Endothelial cell of umbilical vein (primary cell): ENCODE data around the gene SELL. TPM values are rescaled to one million over a fixed set of nuclear protein-coding genes. Genes with fewer than 3 reads are reported as not detected.

ENCODE experiments used
- BruUV-seq: library from RNA; stranded (reverse); fragments of 400-500 nt; replicated peaks from 2 replicates; lab custom pipeline; 2021; lab: Mats Ljungman, UMichigan
- CTCF ChIA-PET: fragments of 300-600, 350-600 bp; sonication (Branson Sonifier 250); formaldehyde crosslinking; loops from one replicate; lab custom pipeline; 2021; ENCODE audit warnings: antibody characterized with exemption, inconsistent platforms; lab: Charles Lee
- POLR2A ChIA-PET: fragments of 300-600, 350-600 bp; sonication (Branson Sonifier 250); formaldehyde crosslinking; loops from one replicate; lab custom pipeline; 2021; ENCODE audit warnings: antibody characterized with exemption, inconsistent platforms; lab: Charles Lee
- DNase-seq: peaks from one replicate; pipeline ENCODE4 v3.0.0-alpha.2; 2011; ENCODE audit warnings: low read depth, low spot score
- FAIRE-seq: peaks from 2 replicates; lab custom pipeline; 2011; peaks lifted over from hg19 to GRCh38; lab: Jason Lieb, UNC
- H2AFZ ChIP-seq: 2 replicates; pipeline ENCODE4 v1.6.0; 2012; ENCODE audit warnings: low read depth, low read length, control low read depth, inconsistent platforms
- H3K27ac ChIP-seq: 2 replicates; pipeline ENCODE4 v1.5.1; 2011; ENCODE audit warnings: low read depth, mild to moderate bottlenecking, control low read depth, low read length, moderate library complexity; ENCODE audit not compliant: insufficient read depth
- H3K27me3 ChIP-seq, 2 experiments: 2 replicates each; pipeline versions ENCODE4 v1.6.0 to v1.6.1; 2011; ENCODE audit warnings: low read length in 2 of 2, mixed read lengths in 1 of 2; ENCODE audit not compliant: control insufficient read depth in 2 of 2, insufficient read depth in 2 of 2
- H3K36me3 ChIP-seq, 2 experiments: 2 replicates in 1 of 2; 3 replicates in 1 of 2; pipeline ENCODE4 v1.5.1; 2011; ENCODE audit warnings: low read length in 2 of 2, mild to moderate bottlenecking in 1 of 2, moderate library complexity in 1 of 2; ENCODE audit not compliant: control insufficient read depth in 2 of 2, insufficient read depth in 2 of 2; ENCODE audit errors: extremely low read depth in 1 of 2
- H3K4me1 ChIP-seq: 3 replicates; pipeline ENCODE4 v1.5.1; 2011; ENCODE audit warnings: mild to moderate bottlenecking, low read length; ENCODE audit not compliant: control insufficient read depth, insufficient read depth; ENCODE audit errors: extremely low read depth
- H3K4me2 ChIP-seq: 2 replicates; pipeline ENCODE4 v1.6.1; 2011; ENCODE audit warnings: low read length, control low read depth, mixed read lengths; ENCODE audit not compliant: insufficient read depth
- H3K4me3 ChIP-seq, 3 experiments: fragments of 200-600 bp in 1 of 3; sonication (generic), shearing (Covaris generic) in 1 of 3; replicated peaks in 1 of 3; 2 replicates each; pipeline ENCODE4 v1.5.1; 2011 to 2016; ENCODE audit warnings: control low read depth in 3 of 3, low read length in 3 of 3, mild to moderate bottlenecking in 2 of 3, inconsistent platforms in 1 of 3, low read depth in 1 of 3, moderate library complexity in 1 of 3; ENCODE audit not compliant: insufficient read depth in 1 of 3
- H3K79me2 ChIP-seq: 2 replicates; pipeline ENCODE4 v1.6.0; 2012; ENCODE audit warnings: low read length, inconsistent platforms; ENCODE audit not compliant: control insufficient read depth, insufficient read depth
- H3K9ac ChIP-seq: replicated peaks from 2 replicates; pipeline ENCODE3; 2011; ENCODE audit warnings: low read length, control low read depth; ENCODE audit not compliant: insufficient read depth; ENCODE audit errors: extremely low read depth
- H3K9me1 ChIP-seq: replicated peaks from 3 replicates; pipeline ENCODE4 v1.6.0; 2011; ENCODE audit warnings: mild to moderate bottlenecking, low read length; ENCODE audit not compliant: control insufficient read depth, insufficient read depth; ENCODE audit errors: extremely low read depth
- H3K9me3 ChIP-seq: replicated peaks from 2 replicates; pipeline ENCODE4 v1.5.1; 2012; ENCODE audit warnings: low read length, inconsistent platforms; ENCODE audit not compliant: control insufficient read depth, insufficient read depth
- H4K20me1 ChIP-seq: replicated peaks from 2 replicates; pipeline ENCODE3; 2011; ENCODE audit warnings: mild to moderate bottlenecking, low read length; ENCODE audit not compliant: control insufficient read depth, insufficient read depth; ENCODE audit errors: extremely low read depth
- CTCF ChIP-seq, 2 donors: IDR thresholded peaks; 1 replicate in 1 of 2; 2 replicates in 1 of 2; pipeline ENCODE4 v1.5.1; 2011; ENCODE audit warnings: low read length in 2 of 2, mild to moderate bottlenecking in 2 of 2, moderate library complexity in 2 of 2, control low read depth in 1 of 2, inconsistent platforms in 1 of 2, low read depth in 1 of 2; ENCODE audit not compliant: insufficient read depth in 1 of 2; ENCODE audit errors: extremely low read depth in 1 of 2
- EZH2 ChIP-seq: IDR thresholded peaks from 2 replicates; pipeline ENCODE4 v1.6.1; 2012; ENCODE audit warnings: borderline replicate concordance, low read depth, mild to moderate bottlenecking, moderate library complexity, low read length, inconsistent platforms; ENCODE audit not compliant: severe bottlenecking
- FOS ChIP-seq: IDR thresholded peaks from 2 replicates; pipeline ENCODE4 v1.6.1; 2011; ENCODE audit warnings: mild to moderate bottlenecking, low read length, moderate library complexity, borderline replicate concordance; ENCODE audit not compliant: insufficient read depth
- GATA2 ChIP-seq: IDR thresholded peaks from 2 replicates; pipeline ENCODE4 v1.7.0; 2011; ENCODE audit warnings: low read depth, mild to moderate bottlenecking, moderate library complexity, mixed read lengths, low read length; ENCODE audit not compliant: insufficient read length, insufficient read depth
- JUN ChIP-seq: IDR thresholded peaks from 2 replicates; pipeline ENCODE4 v1.6.1; 2011; ENCODE audit warnings: borderline replicate concordance, low read depth; ENCODE audit not compliant: insufficient read length, insufficient read depth
- MAX ChIP-seq: IDR thresholded peaks from 2 replicates; pipeline ENCODE4 v1.6.1; 2011; ENCODE audit not compliant: insufficient read depth, insufficient read length
- MYC ChIP-seq: IDR thresholded peaks from one replicate; pipeline ENCODE4 v1.6.1; 2011; ENCODE audit warnings: mild to moderate bottlenecking, low read depth, low read length
- POLR2A ChIP-seq: IDR thresholded peaks from 2 replicates; pipeline ENCODE4 v1.6.1; 2012; ENCODE audit warnings: low read depth, mild to moderate bottlenecking, control low read depth, low read length
- POLR2AphosphoS5 ChIP-seq: IDR thresholded peaks from 2 replicates; pipeline ENCODE4 v1.6.1; 2012; ENCODE audit warnings: low read depth, mild to moderate bottlenecking, control low read depth, low read length, moderate library complexity; ENCODE audit not compliant: insufficient read depth
- dilution Hi-C: fragments of 300-500 bp; cut with MboI; formaldehyde crosslinking; loops from one replicate; pipeline ENCODE4 v1.15.0; 2019; ENCODE audit warnings: low sequenced_read_pairs; ENCODE audit not compliant: extremely low pct_ligation_motif_present
- intact Hi-C: fragments of 100-400 bp; cut with micrococcal nuclease; formaldehyde crosslinking; loops from one replicate; pipeline ENCODE4 v1.10.0; 2022
- polyA plus RNA-seq, 4 experiments: library from polyadenylated mRNA; depleted of rRNA in 3 of 4; stranded (reverse) in 3 of 4; unstranded in 1 of 4; fragments of >200 nt; gene quantifications; 2 replicates each; pipeline versions ENCODE4 v1.2.1 to v1.2.3, GENCODE V29; 2011 to 2012; ENCODE audit warnings: missing spikeins in 1 of 4
- total RNA-seq: library from RNA; stranded (reverse); gene quantifications from 2 replicates; pipeline ENCODE4 v1.2.3, GENCODE V29; 2021

Gene SELL
- total and polyA plus RNA-seq, 2 donors (not counting 3 experiments of a cell fraction or from before 2014, with no cell fraction given): 0.68 to 1.8 TPM

GRCh38 chr1:169708647-169709046, 2.8 kb downstream of the SELL start:
- Histone ChIP-seq H3K9ac (no peak overlapping the region), H3K9me3 (no peaks in the 10 kb centered on the region), H2AFZ (no peak overlapping the region), H3K9me1 (no peaks in the 10 kb centered on the region), H3K27me3 (no peaks in the 10 kb centered on the region), H3K79me2 (no peaks in the 10 kb centered on the region), H3K4me3 (no peak overlapping the region), H3K27ac (no peak overlapping the region), H3K36me3 (no peaks in the 10 kb centered on the region), H3K4me1 (no peaks in the 10 kb centered on the region), H3K4me2 (no peak overlapping the region), H4K20me1 (no peaks in the 10 kb centered on the region)
- dilution Hi-C loops (no loop called here), intact Hi-C loops (no loop called here)
- ChIA-PET CTCF (interaction anchor here (2.9 kb wide), 1 partner anchor 107 kb away, joined by 24 read pairs; no protein-coding TSS in a partner anchor), POLR2A (no interaction called here)
- DNase-seq: no peak
- no TSS peak for BruUV-seq
- TF ChIP-seq CTCF (IDR thresholded peaks at IDR 0.05; ENCODE audit: extremely low read depth in 1 of 2, insufficient read depth in 1 of 2, low read depth in 1 of 2, low read length in 2 of 2) (no peak), MYC (no peak), GATA2 (no peak)
- FAIRE-seq: no peak

- no TSS peak for BruUV-seq
Observed at GRCh38 chr1:169707912-169708604, 3.4 kb downstream of the SELL start.

More at GRCh38 chr1:169707912-169708604, 3.4 kb downstream of the SELL start:
- H4K20me1 ChIP-seq: no peaks in the 10 kb centered on the region
- TF ChIP-seq POLR2AphosphoS5 (no peak), EZH2 (no peak), MAX (no peak), MYC (no peak), GATA2 (no peak), FOS (no peak), JUN (no peak), CTCF (IDR thresholded peaks at IDR 0.05; ENCODE audit: extremely low read depth in 1 of 2, insufficient read depth in 1 of 2, low read depth in 1 of 2, low read length in 2 of 2) (no peak), POLR2A (no peak)
- no peaks in the 10 kb centered on the region for H3K9me1 ChIP-seq
- H3K4me3 ChIP-seq: no peak overlapping the region
- ChIA-PET POLR2A (no interaction called here), CTCF (interaction anchor here (1.0 to 2.9 kb wide), 2 partner anchors 106 to 122 kb away, joined by 3 to 24 read pairs; partner anchors contain the start of gene F5)
- no peaks in the 10 kb centered on the region for H3K27me3 ChIP-seq
- no peak overlapping the region for H3K4me2 ChIP-seq
- H3K9me3 ChIP-seq: no peaks in the 10 kb centered on the region
- H3K4me1 ChIP-seq: no peaks in the 10 kb centered on the region
- no peak overlapping the region for H2AFZ ChIP-seq
- H3K79me2 ChIP-seq: no peaks in the 10 kb centered on the region
- H3K9ac ChIP-seq: no peak overlapping the region
- FAIRE-seq: no peak
- no peaks in the 10 kb centered on the region for H3K36me3 ChIP-seq
- dilution Hi-C loops: no loop called here
- intact Hi-C loops: no loop called here
- no peak for DNase-seq
- no peak overlapping the region for H3K27ac ChIP-seq
